ENCODE measurements around the gene ZNF597.
A peak's percentile ranks its signal among the peaks of the same experiment; 100 is the strongest.

The ZNF597 gene

DNA sequence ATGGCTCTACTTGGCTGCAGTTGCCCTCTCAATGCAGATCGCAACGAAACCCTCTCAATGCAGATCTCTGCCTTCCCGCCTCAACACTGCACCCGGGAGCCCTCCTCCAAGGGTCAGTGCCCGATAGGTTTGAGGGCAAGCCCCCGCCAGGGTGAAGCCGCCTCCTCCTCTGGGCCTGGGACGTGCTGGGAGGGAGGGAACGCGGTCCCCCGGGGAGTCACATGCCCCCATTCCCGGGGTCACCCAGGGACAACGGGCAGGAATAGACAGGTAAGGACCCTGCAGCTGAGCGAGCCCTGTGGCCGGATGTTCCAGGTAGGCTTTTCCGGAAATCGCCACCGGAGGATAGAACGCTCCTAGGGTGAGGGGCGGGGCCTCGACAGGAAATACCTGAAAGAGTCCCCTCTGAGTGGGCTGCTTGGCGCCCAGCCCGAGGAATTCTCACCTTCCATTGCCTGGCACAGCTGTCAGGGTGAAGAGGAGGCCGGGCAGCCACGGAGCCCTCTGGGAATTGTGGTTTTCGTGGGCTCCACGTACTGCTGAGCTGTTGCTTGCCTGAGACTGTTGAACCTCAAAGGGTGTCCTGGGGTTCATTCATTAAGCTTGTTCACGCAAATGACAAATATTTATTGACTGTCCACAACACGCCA lies 29.4 kb downstream of the ZNF597 start:
- H3K36me3 ChIP-seq (ENCODE audit: control insufficient read depth, insufficient read depth, low read length) = peaks cover 7% of the 10 kb centered on the region
- H3K27me3 ChIP-seq (ENCODE audit: control insufficient read depth, insufficient read depth, low read length) = no peaks in the 10 kb centered on the region
- no peak overlapping the region for H3K4me2 ChIP-seq (ENCODE audit: low read length)
- no peak overlapping the region for H3K4me3 ChIP-seq (ENCODE audit: low read depth, low read length)
- no peak overlapping the region for H3K9ac ChIP-seq
- H3K9me3 ChIP-seq (ENCODE audit: control insufficient read depth, low read length) = peaks cover 4% of the 10 kb centered on the region
- H3K27ac ChIP-seq = no peak overlapping the region
- no peaks in the 10 kb centered on the region for H3K79me2 ChIP-seq
- H3K4me1 ChIP-seq = no peaks in the 10 kb centered on the region
- no peak overlapping the region for H2AFZ ChIP-seq
- no peak for TF ChIP-seq CTCF (IDR thresholded peaks at IDR 0.05)

GRCh38 chr16:3408561-3409197 lies 34.6 kb downstream of the ZNF597 start:
- TF ChIP-seq CTCF (IDR thresholded peaks at IDR 0.05) = no peak
- Histone ChIP-seq H3K27ac (no peak overlapping the region), H3K4me1 (no peaks in the 10 kb centered on the region), H3K4me2 (ENCODE audit: low read length) (no peak overlapping the region), H2AFZ (no peak overlapping the region), H3K9ac (no peak overlapping the region), H3K36me3 (ENCODE audit: control insufficient read depth, insufficient read depth, low read length) (peaks cover 19% of the 10 kb centered on the region), H3K79me2 (peaks cover 2% of the 10 kb centered on the region), H3K27me3 (ENCODE audit: control insufficient read depth, insufficient read depth, low read length) (no peaks in the 10 kb centered on the region), H3K4me3 (ENCODE audit: low read depth, low read length) (no peak overlapping the region), H3K9me3 (ENCODE audit: control insufficient read depth, low read length) (peaks cover 14% of the 10 kb centered on the region)

DNA sequence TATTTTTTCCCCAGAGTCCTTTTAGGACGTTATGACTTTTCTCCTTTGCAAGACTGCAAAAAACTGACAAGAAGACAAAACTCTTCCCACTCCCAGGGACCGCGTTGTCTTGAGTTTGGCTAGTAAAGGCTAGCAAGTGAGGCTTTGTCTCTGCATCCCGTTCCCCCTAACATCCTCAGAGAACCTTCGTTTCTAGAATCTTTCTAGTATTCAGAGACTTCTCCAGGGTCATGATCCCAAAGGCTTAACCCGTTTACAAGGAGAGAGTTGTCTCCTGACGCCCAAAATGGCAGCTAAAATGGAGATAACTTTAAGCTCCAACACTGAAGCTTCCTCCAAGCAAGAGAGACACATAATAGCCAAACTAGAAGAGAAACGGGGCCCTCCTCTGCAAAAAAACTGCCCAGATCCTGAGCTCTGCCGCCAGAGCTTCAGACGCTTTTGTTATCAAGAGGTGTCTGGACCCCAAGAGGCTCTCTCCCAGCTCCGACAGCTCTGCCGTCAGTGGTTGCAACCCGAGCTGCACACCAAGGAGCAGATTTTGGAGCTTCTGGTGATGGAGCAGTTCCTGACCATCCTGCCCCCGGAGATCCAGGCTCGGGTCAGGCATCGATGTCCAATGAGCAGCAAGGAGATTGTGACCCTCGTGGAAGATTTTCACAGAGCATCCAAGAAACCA lies 41.4 kb downstream of the ZNF597 start:
- H2AFZ ChIP-seq = peak overlapping the region; percentile 77
- H3K4me1 ChIP-seq = peaks cover 3% of the 10 kb centered on the region
- no peaks in the 10 kb centered on the region for H3K27me3 ChIP-seq (ENCODE audit: control insufficient read depth, insufficient read depth, low read length)
- H3K27ac ChIP-seq = peak overlapping the region; percentile 75
- peaks cover 3% of the 10 kb centered on the region for H3K36me3 ChIP-seq (ENCODE audit: control insufficient read depth, insufficient read depth, low read length)
- H3K4me2 ChIP-seq (ENCODE audit: low read length) = peak overlapping the region; percentile 93
- no peaks in the 10 kb centered on the region for H3K9me3 ChIP-seq (ENCODE audit: control insufficient read depth, low read length)
- H3K4me3 ChIP-seq (ENCODE audit: low read depth, low read length) = peak overlapping the region; percentile 85
- TF ChIP-seq CTCF (IDR thresholded peaks at IDR 0.05) = no peak
- peaks cover 34% of the 10 kb centered on the region for H3K79me2 ChIP-seq
- H3K9ac ChIP-seq = peak overlapping the region; percentile 32

- Histone ChIP-seq H3K36me3 (ENCODE audit: control insufficient read depth, insufficient read depth, low read length) (peaks cover 2% of the 10 kb centered on the region), H3K27ac (peak within 1 kb of the TSS; percentile 75), H3K4me1 (peaks cover 3% of the 10 kb centered on the region), H2AFZ (peak within 1 kb of the TSS; percentile 84), H3K9me3 (ENCODE audit: control insufficient read depth, low read length) (no peaks in the 10 kb centered on the region), H3K4me2 (ENCODE audit: low read length) (peak within 1 kb of the TSS; percentile 93), H3K79me2 (peaks cover 38% of the 10 kb centered on the region), H3K27me3 (ENCODE audit: control insufficient read depth, insufficient read depth, low read length) (no peaks in the 10 kb centered on the region), H3K4me3 (ENCODE audit: low read depth, low read length) (peak within 1 kb of the TSS; percentile 85), H3K9ac (peak within 1 kb of the TSS; percentile 38)
- TF ChIP-seq CTCF (IDR thresholded peaks at IDR 0.05) = peak; percentile 19
These were observed 42.3 kb downstream of the ZNF597 start, which contains the start of the genes ZNF174 and ZSCAN32 for GRCh38 chr16:3400779-3401688. Gene ZNF174 (plus strand): TSS chr16:3401215. CDS start chr16:3402005, 790 bp downstream. Gene ZSCAN32 (minus strand): TSS chr16:3401004. CDS start chr16:3397557, 3,447 bp downstream.

Measured in parathyroid adenoma (tissue), 2 donors.